Panc1 (cell line): ENCODE measurements around the gene MAPKBP1. TPM values are rescaled to one million over a fixed set of nuclear protein-coding genes. Genes with fewer than 3 reads are reported as not detected.

Experiments
- ATAC-seq: fragments of 200-7000 bp; cut with Tn5 transposase; 2 replicates; pipeline ENCODE4 v1.9.1; 2020; ENCODE audit warnings: mild to moderate bottlenecking, moderate library complexity
- BruUV-seq: library from RNA; stranded (reverse); fragments of 400-500 nt; replicated peaks from 2 replicates; lab custom pipeline; 2021; lab: Mats Ljungman, UMichigan
- CTCF ChIA-PET: fragments of 300-600 bp; sonication (Branson Sonifier 250); formaldehyde crosslinking; loops from one replicate; lab custom pipeline; 2022; ENCODE audit warnings: antibody characterized with exemption; lab: Charles Lee
- POLR2A ChIA-PET: fragments of 300-600 bp; sonication (Branson Sonifier 250); formaldehyde crosslinking; loops from one replicate; lab custom pipeline; 2022; ENCODE audit warnings: antibody characterized with exemption; lab: Charles Lee
- DNase-seq: peaks from one replicate; pipeline ENCODE4 v3.0.0-alpha.2; 2010; ENCODE audit warnings: low read depth, low spot score
- H3K27ac ChIP-seq: 2 replicates; pipeline ENCODE4 v1.5.1; 2011; ENCODE audit warnings: mild to moderate bottlenecking, low read length, inconsistent platforms
- H3K27me3 ChIP-seq: fragments of 200-500 bp; sonication (Bioruptor generic); 2 replicates; pipeline ENCODE4 v1.6.0; 2014; ENCODE audit warnings: low read length, inconsistent platforms; ENCODE audit not compliant: control insufficient read depth, insufficient read depth
- H3K36me3 ChIP-seq: fragments of 200-500 bp; sonication (Bioruptor generic); 2 replicates; pipeline ENCODE4 v1.5.1; 2014; ENCODE audit warnings: inconsistent platforms, mild to moderate bottlenecking, low read length, moderate library complexity; ENCODE audit not compliant: control insufficient read depth, insufficient read depth
- H3K4me1 ChIP-seq: 2 replicates; pipeline ENCODE4 v1.5.1; 2011; ENCODE audit warnings: inconsistent platforms, mild to moderate bottlenecking, low read length, moderate library complexity; ENCODE audit not compliant: control insufficient read depth, insufficient read depth
- H3K4me3 ChIP-seq, 2 experiments: 2 replicates each; pipeline ENCODE4 v1.5.1; 2011 to 2012; ENCODE audit warnings: low read depth in 2 of 2, low read length in 2 of 2, mild to moderate bottlenecking in 2 of 2, inconsistent platforms in 1 of 2, moderate library complexity in 1 of 2
- H3K9me3 ChIP-seq: fragments of 200-500 bp; sonication (Bioruptor generic); 2 replicates; pipeline ENCODE4 v1.5.1; 2014; ENCODE audit warnings: low read depth, mild to moderate bottlenecking, inconsistent platforms, low read length, moderate library complexity; ENCODE audit not compliant: control insufficient read depth, insufficient read depth
- CTCF ChIP-seq: fragments of 450-650 bp; IDR thresholded peaks from 2 replicates; pipeline ENCODE4 v1.5.1; 2017; ENCODE audit warnings: mild to moderate bottlenecking
- POLR2AphosphoS5 ChIP-seq: IDR thresholded peaks from 2 replicates; pipeline ENCODE4 v1.6.1; 2012; ENCODE audit warnings: mild to moderate bottlenecking, low read depth, low read length, moderate library complexity
- SIN3A ChIP-seq: IDR thresholded peaks from 2 replicates; pipeline ENCODE4 v1.6.1; 2012; ENCODE audit warnings: low read depth, mild to moderate bottlenecking, low read length, moderate library complexity, borderline replicate concordance; ENCODE audit not compliant: insufficient read depth
- TCF7L2 ChIP-seq: IDR thresholded peaks from 2 replicates; pipeline ENCODE4 v1.6.1; 2011; ENCODE audit warnings: mild to moderate bottlenecking, low read depth, low read length, inconsistent platforms
- in situ Hi-C: cut with HindIII; loops from 2 replicates; pipeline ENCODE4 v1.10.0; 2016; ENCODE audit warnings: low sequenced_read_pairs, low pct_unique_long_range_greater_than_20kb
- intact Hi-C: fragments of 100-400 bp; cut with micrococcal nuclease; formaldehyde crosslinking; loops from one replicate; pipeline ENCODE4 v1.10.0; 2022; ENCODE audit not compliant: unreplicated experiment
- total RNA-seq: library from RNA; stranded (reverse); gene quantifications from one replicate; pipeline ENCODE4 v1.2.1, GENCODE V29; 2021; ENCODE audit not compliant: unreplicated experiment
- TF ChIP-seq, protein P1 (sequence below), 2 experiments: IDR thresholded peaks; 2 replicates each; pipeline ENCODE4 v1.6.1; 2011 to 2012; ENCODE audit warnings: low read depth in 2 of 2, control low read depth in 1 of 2, low read length in 1 of 2, mild to moderate bottlenecking in 1 of 2, moderate library complexity in 1 of 2; ENCODE audit not compliant: insufficient read depth in 1 of 2

The MAPKBP1 gene
- total RNA-seq, 1 experiment from 2014 or later, result 38.4 TPM

GRCh38 chr15:41862515-41863116, 88.3 kb downstream of the MAPKBP1 start:
- no peak overlapping the region for H3K27ac ChIP-seq
- H3K27me3 ChIP-seq, result no peaks in the 10 kb centered on the region
- in situ Hi-C loops (no loop called here), intact Hi-C loops (no loop called here)
- ATAC-seq (no peak), DNase-seq (no peak)
- no peaks in the 10 kb centered on the region for H3K36me3 ChIP-seq
- no TSS peak for BruUV-seq
- ChIA-PET POLR2A (no interaction called here), CTCF (no interaction called here)
- no peaks in the 10 kb centered on the region for H3K9me3 ChIP-seq
- H3K4me3 ChIP-seq, result no peak overlapping the region
- TF ChIP-seq SIN3A, result no peak
- TF ChIP-seq, protein P1, sequence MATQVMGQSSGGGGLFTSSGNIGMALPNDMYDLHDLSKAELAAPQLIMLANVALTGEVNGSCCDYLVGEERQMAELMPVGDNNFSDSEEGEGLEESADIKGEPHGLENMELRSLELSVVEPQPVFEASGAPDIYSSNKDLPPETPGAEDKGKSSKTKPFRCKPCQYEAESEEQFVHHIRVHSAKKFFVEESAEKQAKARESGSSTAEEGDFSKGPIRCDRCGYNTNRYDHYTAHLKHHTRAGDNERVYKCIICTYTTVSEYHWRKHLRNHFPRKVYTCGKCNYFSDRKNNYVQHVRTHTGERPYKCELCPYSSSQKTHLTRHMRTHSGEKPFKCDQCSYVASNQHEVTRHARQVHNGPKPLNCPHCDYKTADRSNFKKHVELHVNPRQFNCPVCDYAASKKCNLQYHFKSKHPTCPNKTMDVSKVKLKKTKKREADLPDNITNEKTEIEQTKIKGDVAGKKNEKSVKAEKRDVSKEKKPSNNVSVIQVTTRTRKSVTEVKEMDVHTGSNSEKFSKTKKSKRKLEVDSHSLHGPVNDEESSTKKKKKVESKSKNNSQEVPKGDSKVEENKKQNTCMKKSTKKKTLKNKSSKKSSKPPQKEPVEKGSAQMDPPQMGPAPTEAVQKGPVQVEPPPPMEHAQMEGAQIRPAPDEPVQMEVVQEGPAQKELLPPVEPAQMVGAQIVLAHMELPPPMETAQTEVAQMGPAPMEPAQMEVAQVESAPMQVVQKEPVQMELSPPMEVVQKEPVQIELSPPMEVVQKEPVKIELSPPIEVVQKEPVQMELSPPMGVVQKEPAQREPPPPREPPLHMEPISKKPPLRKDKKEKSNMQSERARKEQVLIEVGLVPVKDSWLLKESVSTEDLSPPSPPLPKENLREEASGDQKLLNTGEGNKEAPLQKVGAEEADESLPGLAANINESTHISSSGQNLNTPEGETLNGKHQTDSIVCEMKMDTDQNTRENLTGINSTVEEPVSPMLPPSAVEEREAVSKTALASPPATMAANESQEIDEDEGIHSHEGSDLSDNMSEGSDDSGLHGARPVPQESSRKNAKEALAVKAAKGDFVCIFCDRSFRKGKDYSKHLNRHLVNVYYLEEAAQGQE (IDR thresholded peaks at IDR 0.05; ENCODE audit: insufficient read depth in 1 of 2, low read depth in 2 of 2, low read length in 1 of 2), result no peak
- TF ChIP-seq CTCF, result no peak
- TF ChIP-seq TCF7L2, result no peak
- H3K4me1 ChIP-seq, result peaks cover 9% of the 10 kb centered on the region

DNA sequence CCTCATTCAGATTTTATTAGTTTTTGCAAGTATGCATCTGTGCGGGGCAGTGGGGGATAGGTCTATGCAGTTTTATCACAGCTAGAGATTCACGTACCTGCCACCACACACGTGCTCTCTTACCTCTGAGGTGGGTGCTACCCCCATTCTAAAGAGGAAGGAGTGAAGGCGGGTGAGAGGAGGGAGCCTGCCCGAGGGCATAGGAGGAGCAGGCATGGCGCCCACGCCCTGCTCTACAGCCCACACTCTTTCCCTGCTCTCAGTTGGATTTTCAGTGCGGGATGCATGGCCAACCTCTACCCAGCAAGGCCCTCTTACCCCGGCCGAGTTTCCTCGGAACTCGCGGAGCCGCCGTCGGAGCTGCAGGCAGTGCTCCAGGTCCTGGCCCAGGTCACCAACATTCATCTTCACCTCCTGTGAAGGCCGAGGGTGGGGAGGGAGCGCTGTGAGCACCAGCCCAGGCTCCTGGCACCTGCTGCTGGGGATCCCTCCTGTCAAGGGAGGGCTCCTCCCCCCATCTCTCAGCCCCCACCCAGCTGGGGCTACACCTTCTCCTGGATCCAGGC, 91.3 kb downstream of the MAPKBP1 start:
- in situ Hi-C loops, result no loop called here

More for the DNA sequence above, 91.3 kb downstream of the MAPKBP1 start:
- no peak for DNase-seq
- no peak overlapping the region for H3K4me3 ChIP-seq
- no peak overlapping the region for H3K27ac ChIP-seq
- no peaks in the 10 kb centered on the region for H3K27me3 ChIP-seq
- no peaks in the 10 kb centered on the region for H3K9me3 ChIP-seq
- ChIA-PET POLR2A (no interaction called here), CTCF (no interaction called here)
- intact Hi-C loops, result no loop called here
- ATAC-seq, result no peak
- TF ChIP-seq TCF7L2, result no peak
- TF ChIP-seq, protein P1 (IDR thresholded peaks at IDR 0.05; ENCODE audit: insufficient read depth in 1 of 2, low read depth in 2 of 2, low read length in 1 of 2), result no peak
- TF ChIP-seq SIN3A, result no peak
- TF ChIP-seq CTCF, result no peak
- TF ChIP-seq POLR2AphosphoS5, result no peak
- H3K36me3 ChIP-seq, result no peaks in the 10 kb centered on the region
- BruUV-seq, result no TSS peak
- H3K4me1 ChIP-seq, result peaks cover 11% of the 10 kb centered on the region
